GM12865 (cell line): ENCODE measurements around the gene ADARB2.
"Not testable (repeated sequence)": the region's sequence is repeated elsewhere in the genome, so short reads cannot be mapped to it uniquely, and the experiment has no call there.

Experiments used
- DNase-seq: peaks from one replicate; pipeline ENCODE4 v3.0.0; 2010; ENCODE audit warnings: low read depth
- H3K4me3 ChIP-seq: 2 replicates; pipeline ENCODE4 v1.5.1; 2011; ENCODE audit warnings: mild to moderate bottlenecking, low read depth, low read length, control low read depth
- TF ChIP-seq, protein P1 (sequence below): IDR thresholded peaks from 2 replicates; pipeline ENCODE4 v1.5.1; 2011; ENCODE audit warnings: low read length, control low read depth, low read depth, inconsistent platforms; ENCODE audit not compliant: insufficient read depth; ENCODE audit errors: missing control alignments

ADARB2 gene

GRCh38 chr10:1227510-1228402, 509.6 kb downstream of the ADARB2 start:
- no peak for DNase-seq
- H3K4me3 ChIP-seq: no peak overlapping the region
- TF ChIP-seq, protein P1, sequence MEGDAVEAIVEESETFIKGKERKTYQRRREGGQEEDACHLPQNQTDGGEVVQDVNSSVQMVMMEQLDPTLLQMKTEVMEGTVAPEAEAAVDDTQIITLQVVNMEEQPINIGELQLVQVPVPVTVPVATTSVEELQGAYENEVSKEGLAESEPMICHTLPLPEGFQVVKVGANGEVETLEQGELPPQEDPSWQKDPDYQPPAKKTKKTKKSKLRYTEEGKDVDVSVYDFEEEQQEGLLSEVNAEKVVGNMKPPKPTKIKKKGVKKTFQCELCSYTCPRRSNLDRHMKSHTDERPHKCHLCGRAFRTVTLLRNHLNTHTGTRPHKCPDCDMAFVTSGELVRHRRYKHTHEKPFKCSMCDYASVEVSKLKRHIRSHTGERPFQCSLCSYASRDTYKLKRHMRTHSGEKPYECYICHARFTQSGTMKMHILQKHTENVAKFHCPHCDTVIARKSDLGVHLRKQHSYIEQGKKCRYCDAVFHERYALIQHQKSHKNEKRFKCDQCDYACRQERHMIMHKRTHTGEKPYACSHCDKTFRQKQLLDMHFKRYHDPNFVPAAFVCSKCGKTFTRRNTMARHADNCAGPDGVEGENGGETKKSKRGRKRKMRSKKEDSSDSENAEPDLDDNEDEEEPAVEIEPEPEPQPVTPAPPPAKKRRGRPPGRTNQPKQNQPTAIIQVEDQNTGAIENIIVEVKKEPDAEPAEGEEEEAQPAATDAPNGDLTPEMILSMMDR: no peak

- H3K4me3 ChIP-seq, DNase-seq: not testable (repeated sequence)
These were observed 510.4 kb downstream of the ADARB2 start for GRCh38 chr10:1226907-1227306.

DNA sequence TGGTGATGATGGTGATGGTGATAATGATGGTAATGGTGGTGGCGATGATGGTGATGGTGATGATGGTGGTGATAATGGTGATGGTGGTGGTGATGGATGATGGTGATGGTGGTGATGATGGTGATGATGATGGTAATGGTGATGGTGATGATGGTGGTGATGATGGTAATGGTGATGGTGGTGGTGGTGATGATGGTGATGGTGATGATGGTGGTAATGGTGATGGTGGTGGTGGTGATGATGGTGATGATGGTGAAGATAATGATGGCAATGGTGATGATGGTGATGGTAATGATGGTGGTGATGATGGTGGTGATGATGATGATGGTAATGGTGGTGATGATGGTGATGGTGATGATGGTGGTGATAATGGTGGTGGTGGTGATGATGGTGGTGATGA, 517.5 kb downstream of the ADARB2 start:
- not testable (repeated sequence) for H3K4me3 ChIP-seq, DNase-seq

- TF ChIP-seq, protein P1: no peak
- no peak for DNase-seq
- no peak overlapping the region for H3K4me3 ChIP-seq
These were observed 519.7 kb downstream of the ADARB2 start for GRCh38 chr10:1217661-1218060.

DNA sequence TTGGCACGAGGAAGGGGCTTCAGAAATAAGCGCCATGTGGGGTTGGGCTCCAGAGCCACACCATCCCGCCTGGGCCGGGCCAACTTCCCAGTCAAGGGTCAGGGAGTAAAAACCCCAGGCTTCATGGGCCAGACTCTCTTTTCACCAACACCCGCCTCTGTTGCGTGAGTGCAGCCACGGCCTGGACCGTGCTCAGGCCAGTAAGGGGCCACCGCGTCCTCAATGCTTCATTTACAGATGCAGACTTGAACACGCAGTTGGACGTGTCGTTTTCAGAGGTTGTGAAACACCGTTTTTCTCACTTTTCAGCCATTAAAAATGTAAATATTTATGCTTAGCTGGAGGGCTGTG, 520.1 kb downstream of the ADARB2 start:
- TF ChIP-seq, protein P1: no peak
- H3K4me3 ChIP-seq: no peak overlapping the region
- DNase-seq: no peak

DNA sequence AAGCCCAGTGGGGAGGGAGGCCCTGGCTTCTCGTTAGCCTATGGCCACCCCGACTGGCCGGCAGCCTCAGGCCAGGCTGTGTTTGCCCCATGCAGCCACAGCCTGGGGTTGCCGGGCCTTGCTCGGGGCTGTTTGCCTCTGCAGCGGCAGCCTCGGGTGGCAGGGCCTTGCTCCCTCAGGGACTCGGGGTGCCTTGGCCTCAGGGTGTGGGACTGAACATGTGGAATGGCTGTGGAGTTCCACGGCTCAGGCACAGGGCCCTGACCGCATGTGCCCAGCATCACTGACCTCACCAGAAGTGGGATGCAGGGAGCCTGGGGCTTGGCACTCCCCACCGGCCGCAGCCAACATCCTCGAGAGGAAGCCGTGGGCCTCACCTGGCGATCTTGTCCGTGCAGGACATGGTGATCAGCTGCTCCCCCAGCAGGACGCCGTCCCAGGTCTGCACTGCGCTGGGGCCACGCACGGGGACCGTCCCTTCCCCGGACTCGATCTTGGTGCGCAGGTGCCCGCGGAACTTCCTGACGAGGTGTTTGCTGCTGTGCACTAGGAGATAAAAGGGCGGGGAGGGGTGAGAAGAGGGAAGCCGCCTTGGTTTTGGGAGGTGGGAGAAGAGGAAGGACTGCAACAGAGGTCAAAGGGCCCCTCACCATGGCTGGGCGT, 520.6 kb downstream of the ADARB2 start:
- DNase-seq: no peak
- no peak overlapping the region for H3K4me3 ChIP-seq
- TF ChIP-seq, protein P1: no peak

- TF ChIP-seq, protein P1: no peak
- no peak for DNase-seq
- no peak overlapping the region for H3K4me3 ChIP-seq
These were observed 521.3 kb downstream of the ADARB2 start for GRCh38 chr10:1215862-1216573.
